Smooth muscle cell (in vitro differentiated cells): ENCODE data around the gene PRDM5. TPM values are rescaled to one million over a fixed set of nuclear protein-coding genes. Genes with fewer than 3 reads are reported as not detected.

Experiments
- DNase-seq: peaks from one replicate; lab custom pipeline; 2025; ENCODE audit not compliant: unreplicated experiment; lab: John Stamatoyannopoulos, UW
- H2AFZ ChIP-seq: fragments of 200-600 bp; sonication (generic); 2 replicates; pipeline ENCODE4 v1.6.0; 2016; ENCODE audit warnings: antibody characterized with exemption, low read depth, mild to moderate bottlenecking
- H3F3A ChIP-seq: fragments of 200-600 bp; sonication (generic); 2 replicates; pipeline ENCODE4 v1.6.0; 2017; ENCODE audit warnings: antibody characterized with exemption, low read depth
- H3K27ac ChIP-seq: fragments of 200-600 bp; sonication (generic); 2 replicates; pipeline ENCODE4 v1.5.1; 2016; ENCODE audit warnings: low read depth, mild to moderate bottlenecking
- H3K27me3 ChIP-seq: fragments of 200-600 bp; sonication (generic); 2 replicates; pipeline ENCODE4 v1.6.1; 2016; ENCODE audit warnings: low read depth, mild to moderate bottlenecking
- H3K36me3 ChIP-seq: fragments of 200-600 bp; sonication (generic); 2 replicates; pipeline ENCODE4 v1.5.1; 2016; ENCODE audit warnings: low read depth
- H3K4me1 ChIP-seq: fragments of 200-600 bp; sonication (generic); 2 replicates; pipeline ENCODE4 v1.5.1; 2016; ENCODE audit warnings: low read depth
- H3K4me2 ChIP-seq: fragments of 200-600 bp; sonication (generic); 2 replicates; pipeline ENCODE4 v1.6.0; 2016; ENCODE audit warnings: mild to moderate bottlenecking
- H3K4me3 ChIP-seq: fragments of 200-600 bp; sonication (generic); 2 replicates; pipeline ENCODE4 v1.5.1; 2016; ENCODE audit warnings: mild to moderate bottlenecking
- H3K79me2 ChIP-seq: fragments of 200-600 bp; sonication (generic); 2 replicates; pipeline ENCODE4 v1.6.0; 2016; ENCODE audit warnings: low read depth, mild to moderate bottlenecking
- H3K9ac ChIP-seq: fragments of 200-600 bp; sonication (generic); 2 replicates; pipeline ENCODE4 v1.6.0; 2016; ENCODE audit warnings: low read depth
- H3K9me3 ChIP-seq: fragments of 200-600 bp; sonication (generic); replicated peaks from 2 replicates; pipeline ENCODE4 v1.5.1; 2016; ENCODE audit warnings: low read depth
- H4K20me1 ChIP-seq: fragments of 200-600 bp; sonication (generic); 2 replicates; pipeline ENCODE4 v1.6.0; 2016; ENCODE audit warnings: low read depth
- CTCF ChIP-seq: fragments of 200-600 bp; sonication (generic); IDR thresholded peaks from 2 replicates; pipeline ENCODE4 v1.5.1; 2017; ENCODE audit warnings: borderline replicate concordance, mild to moderate bottlenecking, antibody characterized with exemption; ENCODE audit not compliant: insufficient read depth, poor library complexity, severe bottlenecking
- WGBS: methylation state at CpG from one replicate; pipeline ENCODE4 v1.1.7; 2016; ENCODE audit warnings: low lambda C conversion rate; 5-methylcytosine and 5-hydroxymethylcytosine counted together
- polyA plus RNA-seq: library from polyadenylated mRNA; unstranded; fragments of >200 nt; fragmentation: Nextera tagmentation; extraction: Ambion mirVana; gene quantifications from 2 replicates; pipeline ENCODE4 v1.2.1, GENCODE V29; 2016
- total RNA-seq: library from RNA; depleted of rRNA; stranded (reverse); fragments of >200 nt; gene quantifications from 2 replicates; pipeline ENCODE4 v1.2.3, GENCODE V29; 2014

Gene PRDM5
- total and polyA plus RNA-seq, 2 experiments from 2014 or later, result 3.3 to 8.6 TPM

GRCh38 chr4:120730777-120731320 lies 191.7 kb downstream of the PRDM5 start:
- H3K79me2 ChIP-seq, result no peaks in the 10 kb centered on the region
- no peak overlapping the region for H3K27ac ChIP-seq
- H3K4me3 ChIP-seq, result no peak overlapping the region
- no peak for DNase-seq
- H3F3A ChIP-seq, result no peaks in the 10 kb centered on the region
- no peak overlapping the region for H3K4me2 ChIP-seq
- no peaks in the 10 kb centered on the region for H3K9me3 ChIP-seq
- no peak for TF ChIP-seq CTCF
- H3K36me3 ChIP-seq, result no peaks in the 10 kb centered on the region
- no peak overlapping the region for H3K9ac ChIP-seq
- H2AFZ ChIP-seq, result no peak overlapping the region
- no peaks in the 10 kb centered on the region for H4K20me1 ChIP-seq
- no peaks in the 10 kb centered on the region for H3K27me3 ChIP-seq
- H3K4me1 ChIP-seq, result no peaks in the 10 kb centered on the region
- 59% methylated on average over 4 of the region's 4 CpGs for WGBS

GRCh38 chr4:120728892-120729675 lies 193.4 kb downstream of the PRDM5 start:
- H2AFZ ChIP-seq, result no peak overlapping the region
- no peaks in the 10 kb centered on the region for H3K4me1 ChIP-seq
- H3K79me2 ChIP-seq, result no peaks in the 10 kb centered on the region
- no peak overlapping the region for H3K4me2 ChIP-seq
- 93% methylated on average over 4 of the region's 4 CpGs for WGBS
- no peak for TF ChIP-seq CTCF
- H3K36me3 ChIP-seq, result no peaks in the 10 kb centered on the region
- no peak overlapping the region for H3K4me3 ChIP-seq
- H4K20me1 ChIP-seq, result no peaks in the 10 kb centered on the region
- no peak overlapping the region for H3K9ac ChIP-seq
- DNase-seq, result no peak
- no peak overlapping the region for H3K27ac ChIP-seq
- H3F3A ChIP-seq, result no peaks in the 10 kb centered on the region
- H3K27me3 ChIP-seq, result no peaks in the 10 kb centered on the region
- no peaks in the 10 kb centered on the region for H3K9me3 ChIP-seq

GRCh38 chr4:120725639-120726580 lies 196.6 kb downstream of the PRDM5 start:
- Histone ChIP-seq H3K9me3 (no peaks in the 10 kb centered on the region), H3K4me2 (no peak overlapping the region), H3K27me3 (no peaks in the 10 kb centered on the region), H3K4me1 (no peaks in the 10 kb centered on the region), H4K20me1 (no peaks in the 10 kb centered on the region), H3F3A (no peaks in the 10 kb centered on the region), H3K4me3 (no peak overlapping the region), H3K36me3 (no peaks in the 10 kb centered on the region), H3K79me2 (no peaks in the 10 kb centered on the region), H3K27ac (no peak overlapping the region), H3K9ac (no peak overlapping the region), H2AFZ (no peak overlapping the region)
- DNase-seq, result no peak
- 49% methylated on average over 6 of the region's 6 CpGs for WGBS
- TF ChIP-seq CTCF, result no peak
